HFF-Myc (cell line): ENCODE data around the gene EME2.

Experiments
- DNase-seq: peaks from one replicate; pipeline ENCODE4 v3.0.0-alpha.2; 2011; ENCODE audit warnings: low read depth; ENCODE audit errors: extremely low read depth
- H3K4me3 ChIP-seq: replicated peaks from 2 replicates; pipeline ENCODE4 v1.5.1; 2011; ENCODE audit warnings: low read depth, mild to moderate bottlenecking, control low read depth, low read length
- TF ChIP-seq, protein P1 (sequence below): IDR thresholded peaks from 2 replicates; pipeline ENCODE4 v1.5.1; 2012; ENCODE audit warnings: mild to moderate bottlenecking, low read depth, low read length, control low read depth; ENCODE audit errors: missing control alignments

Gene EME2

DNA sequence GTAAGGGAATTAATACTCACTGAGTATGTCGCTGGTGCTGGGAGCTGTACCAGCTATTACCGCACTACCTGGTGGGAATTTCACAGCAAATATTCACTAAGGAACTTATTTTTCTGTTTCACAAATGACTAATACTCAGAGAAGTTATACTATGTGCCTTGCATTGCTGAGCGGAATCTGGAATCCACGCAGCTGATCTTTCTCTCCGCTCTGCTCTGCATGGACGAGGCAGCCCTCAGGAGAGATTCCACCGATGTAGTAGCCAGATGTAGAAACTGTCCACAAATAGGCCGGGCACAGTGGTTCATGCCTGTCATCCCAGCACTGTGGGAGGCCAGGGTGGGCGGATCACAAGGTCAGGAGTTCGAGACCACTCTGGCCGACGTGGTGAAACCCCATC, 18.4 kb upstream of the EME2 start:
- TF ChIP-seq, protein P1, sequence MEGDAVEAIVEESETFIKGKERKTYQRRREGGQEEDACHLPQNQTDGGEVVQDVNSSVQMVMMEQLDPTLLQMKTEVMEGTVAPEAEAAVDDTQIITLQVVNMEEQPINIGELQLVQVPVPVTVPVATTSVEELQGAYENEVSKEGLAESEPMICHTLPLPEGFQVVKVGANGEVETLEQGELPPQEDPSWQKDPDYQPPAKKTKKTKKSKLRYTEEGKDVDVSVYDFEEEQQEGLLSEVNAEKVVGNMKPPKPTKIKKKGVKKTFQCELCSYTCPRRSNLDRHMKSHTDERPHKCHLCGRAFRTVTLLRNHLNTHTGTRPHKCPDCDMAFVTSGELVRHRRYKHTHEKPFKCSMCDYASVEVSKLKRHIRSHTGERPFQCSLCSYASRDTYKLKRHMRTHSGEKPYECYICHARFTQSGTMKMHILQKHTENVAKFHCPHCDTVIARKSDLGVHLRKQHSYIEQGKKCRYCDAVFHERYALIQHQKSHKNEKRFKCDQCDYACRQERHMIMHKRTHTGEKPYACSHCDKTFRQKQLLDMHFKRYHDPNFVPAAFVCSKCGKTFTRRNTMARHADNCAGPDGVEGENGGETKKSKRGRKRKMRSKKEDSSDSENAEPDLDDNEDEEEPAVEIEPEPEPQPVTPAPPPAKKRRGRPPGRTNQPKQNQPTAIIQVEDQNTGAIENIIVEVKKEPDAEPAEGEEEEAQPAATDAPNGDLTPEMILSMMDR = no peak
- DNase-seq = no peak
- H3K4me3 ChIP-seq = no peak overlapping the region

DNA sequence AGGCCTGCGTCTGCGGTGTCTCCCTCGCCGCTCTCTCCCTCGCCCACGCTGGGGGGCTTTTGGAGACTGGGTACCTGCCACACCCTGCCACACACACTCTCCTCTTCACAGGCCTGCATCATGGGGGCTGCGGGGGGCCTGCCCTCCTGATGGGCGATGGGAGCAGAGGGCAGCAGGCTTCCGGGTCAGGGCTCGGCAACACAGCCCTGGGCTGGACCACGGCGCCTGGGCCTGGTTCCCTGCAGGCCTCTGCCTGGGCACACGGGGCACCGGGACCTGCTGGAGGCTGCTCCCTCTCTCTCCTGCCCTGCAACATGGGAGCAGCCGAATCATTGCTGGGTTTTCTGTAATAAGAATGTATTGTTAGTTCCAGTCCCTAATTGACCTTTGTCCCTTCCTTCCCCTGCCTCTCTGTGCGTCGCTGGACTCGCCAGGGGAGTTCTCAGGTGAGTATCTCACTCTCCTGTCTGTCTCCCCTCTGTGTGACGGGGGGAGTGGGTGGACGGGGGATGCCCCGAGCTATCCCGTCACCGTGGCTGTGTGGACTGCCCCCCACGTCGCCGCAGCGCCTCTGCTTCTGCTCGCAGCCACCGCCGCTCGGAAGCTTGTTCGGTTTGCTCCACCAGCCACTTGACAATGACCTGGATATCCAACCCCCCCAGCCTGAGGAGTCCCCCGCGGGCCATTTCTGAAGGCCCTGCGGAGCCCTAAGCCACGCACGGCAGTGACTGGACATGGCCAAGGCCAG, 14.7 kb upstream of the EME2 start:
- DNase-seq = no peak
- no peak overlapping the region for H3K4me3 ChIP-seq
- TF ChIP-seq, protein P1 = no peak

GRCh38 chr16:1758923-1759322, 13.7 kb upstream of the EME2 start:
- TF ChIP-seq, protein P1 = no peak

GRCh38 chr16:1759511-1759910, 13.1 kb upstream of the EME2 start:
- H3K4me3 ChIP-seq = no peak overlapping the region
- TF ChIP-seq, protein P1 = no peak
- no peak for DNase-seq

More at GRCh38 chr16:1758923-1759322, 13.7 kb upstream of the EME2 start:
- DNase-seq = no peak
- no peak overlapping the region for H3K4me3 ChIP-seq

DNA sequence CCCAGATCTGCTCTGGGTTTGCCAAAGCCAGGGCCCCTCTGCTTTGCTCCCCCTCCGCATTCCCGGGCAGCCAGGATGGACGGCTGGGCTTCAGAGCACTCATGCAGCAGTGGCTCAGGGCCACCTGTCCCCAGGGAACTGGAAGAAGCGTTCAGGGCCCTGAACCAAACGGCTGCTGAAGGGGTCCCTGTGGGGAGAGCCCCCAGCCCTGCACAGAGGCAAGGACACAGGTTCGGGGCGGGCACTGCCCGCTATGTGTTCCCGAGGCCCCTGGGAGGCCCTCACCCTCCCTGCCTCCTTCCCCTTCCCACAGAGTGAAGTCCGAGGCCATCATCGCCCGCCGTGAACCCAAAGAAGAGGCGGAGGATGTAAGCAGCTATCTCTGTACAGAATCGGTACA, 11.7 kb upstream of the EME2 start:
- DNase-seq = no peak
- H3K4me3 ChIP-seq = no peak overlapping the region
- TF ChIP-seq, protein P1 = no peak

GRCh38 chr16:1761751-1762150, 10.9 kb upstream of the EME2 start:
- TF ChIP-seq, protein P1 = no peak
- no peak for DNase-seq
- H3K4me3 ChIP-seq = no peak overlapping the region
